ENCODE measurements around the gene CLIC3.

DNA sequence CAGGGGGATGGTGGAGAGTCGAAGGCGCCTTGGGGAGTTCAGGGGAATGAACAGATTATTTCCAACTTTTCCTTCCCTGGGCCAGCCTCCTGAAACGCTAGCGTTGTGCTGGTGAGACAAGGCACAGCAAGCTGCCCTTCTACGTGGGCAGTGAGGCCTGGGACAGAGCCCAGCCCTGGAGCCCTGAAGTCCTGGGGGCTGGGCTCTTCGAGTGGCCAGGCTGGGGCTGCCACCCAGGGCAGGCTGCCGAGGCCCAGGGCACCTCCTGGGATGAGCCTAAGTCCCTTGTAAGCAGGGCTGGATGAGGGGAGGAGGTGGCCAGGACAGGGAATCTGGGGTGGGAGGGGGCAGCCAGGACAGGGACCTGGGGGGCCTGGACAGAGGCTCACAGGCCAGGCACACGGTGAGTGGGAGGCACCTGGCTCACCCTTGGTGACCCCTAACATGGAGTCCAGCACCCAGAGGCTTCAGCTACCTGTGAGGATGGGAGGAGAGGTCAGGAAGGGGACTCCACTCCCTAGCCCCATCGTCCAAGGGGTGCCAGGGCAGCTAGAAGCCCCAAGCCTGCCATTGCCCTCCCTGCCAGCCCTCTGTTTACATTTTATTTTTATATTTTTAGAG, 45.6 kb downstream of the CLIC3 start:
- TF ChIP-seq, protein P1, sequence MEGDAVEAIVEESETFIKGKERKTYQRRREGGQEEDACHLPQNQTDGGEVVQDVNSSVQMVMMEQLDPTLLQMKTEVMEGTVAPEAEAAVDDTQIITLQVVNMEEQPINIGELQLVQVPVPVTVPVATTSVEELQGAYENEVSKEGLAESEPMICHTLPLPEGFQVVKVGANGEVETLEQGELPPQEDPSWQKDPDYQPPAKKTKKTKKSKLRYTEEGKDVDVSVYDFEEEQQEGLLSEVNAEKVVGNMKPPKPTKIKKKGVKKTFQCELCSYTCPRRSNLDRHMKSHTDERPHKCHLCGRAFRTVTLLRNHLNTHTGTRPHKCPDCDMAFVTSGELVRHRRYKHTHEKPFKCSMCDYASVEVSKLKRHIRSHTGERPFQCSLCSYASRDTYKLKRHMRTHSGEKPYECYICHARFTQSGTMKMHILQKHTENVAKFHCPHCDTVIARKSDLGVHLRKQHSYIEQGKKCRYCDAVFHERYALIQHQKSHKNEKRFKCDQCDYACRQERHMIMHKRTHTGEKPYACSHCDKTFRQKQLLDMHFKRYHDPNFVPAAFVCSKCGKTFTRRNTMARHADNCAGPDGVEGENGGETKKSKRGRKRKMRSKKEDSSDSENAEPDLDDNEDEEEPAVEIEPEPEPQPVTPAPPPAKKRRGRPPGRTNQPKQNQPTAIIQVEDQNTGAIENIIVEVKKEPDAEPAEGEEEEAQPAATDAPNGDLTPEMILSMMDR (IDR thresholded peaks at IDR 0.05), result no peak
- no peak for TF ChIP-seq POLR2A (IDR thresholded peaks at IDR 0.05)
